ENCODE measurements around the gene NUP42.
"Not testable (repeated sequence)": the region's sequence is repeated elsewhere in the genome, so short reads cannot be mapped to it uniquely, and the experiment has no call there.

Gene NUP42

DNA sequence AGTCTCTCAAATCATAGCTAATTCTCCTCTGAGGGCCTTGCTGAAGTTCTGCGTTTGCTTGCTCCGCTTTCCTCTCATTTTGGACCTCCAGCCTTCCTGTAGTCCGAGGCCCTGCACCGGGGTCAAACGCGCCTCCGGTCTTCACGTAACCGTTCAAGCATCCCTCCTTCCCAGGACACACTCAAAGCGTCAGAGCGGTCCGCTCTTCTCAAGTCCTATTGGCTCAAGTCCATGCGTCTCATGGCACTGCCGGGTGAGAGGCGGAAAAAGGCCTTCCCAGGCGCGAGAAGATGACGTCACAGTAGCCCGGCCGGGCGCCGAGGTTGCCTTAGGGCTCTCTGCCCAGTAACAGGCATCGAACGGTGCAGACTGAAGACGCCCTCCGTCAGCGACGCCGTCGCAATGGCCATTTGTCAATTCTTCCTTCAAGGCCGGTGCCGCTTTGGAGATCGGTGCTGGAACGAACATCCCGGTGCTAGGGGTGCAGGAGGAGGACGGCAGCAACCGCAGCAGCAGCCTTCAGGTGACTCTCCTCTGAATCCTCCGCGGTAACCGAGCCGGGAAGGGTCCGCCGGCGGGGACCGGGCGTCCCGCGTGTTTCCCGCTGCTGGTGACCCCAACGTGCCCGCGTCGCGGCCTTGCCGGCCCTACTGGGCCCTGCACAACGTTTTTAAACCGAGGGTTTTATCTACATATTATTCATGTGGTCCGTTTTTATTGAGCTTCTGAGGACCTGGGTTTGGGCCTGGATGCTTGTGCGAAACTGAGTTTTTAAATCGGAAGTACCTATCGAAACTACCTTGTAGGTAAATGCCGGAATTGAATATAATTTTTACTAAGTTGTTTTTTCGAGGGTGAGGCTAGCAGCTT lies at the start of gene NUP42:
Gene NUP42, plus strand, starts transcription at position 365 of the 870 bp plus-strand sequence. Its CDS starts 38 bp downstream, at position 403.
- DNase-seq, result peak; percentile 93

GRCh38 chr7:23133797-23134196 lies 48.1 kb upstream of the NUP42 start:
- DNase-seq, result no peak

GRCh38 chr7:23135755-23136154 lies 46.1 kb upstream of the NUP42 start:
- no peak for DNase-seq

GRCh38 chr7:23136216-23136615 lies 45.6 kb upstream of the NUP42 start:
- DNase-seq, result no peak

DNA sequence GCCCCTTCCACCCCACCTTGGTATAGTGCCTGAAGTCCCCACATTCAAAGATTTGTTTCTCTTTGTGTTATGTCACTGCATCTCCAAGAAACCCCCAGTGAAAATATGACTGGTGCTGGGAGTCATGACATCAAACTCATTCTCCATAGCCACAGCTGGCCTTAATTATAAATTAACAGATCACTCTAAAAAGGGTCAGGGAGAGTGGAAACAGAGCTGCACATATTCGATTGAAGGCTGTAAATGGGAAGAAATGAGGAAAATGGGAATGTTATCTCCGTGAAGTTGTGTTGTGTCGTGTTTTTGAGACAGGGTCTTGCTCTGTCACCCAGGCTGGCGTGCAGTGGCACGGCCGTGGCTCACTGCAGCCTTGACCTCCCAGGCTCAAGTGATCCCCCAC lies 24.2 kb upstream of the NUP42 start:
- no peak for DNase-seq

DNA sequence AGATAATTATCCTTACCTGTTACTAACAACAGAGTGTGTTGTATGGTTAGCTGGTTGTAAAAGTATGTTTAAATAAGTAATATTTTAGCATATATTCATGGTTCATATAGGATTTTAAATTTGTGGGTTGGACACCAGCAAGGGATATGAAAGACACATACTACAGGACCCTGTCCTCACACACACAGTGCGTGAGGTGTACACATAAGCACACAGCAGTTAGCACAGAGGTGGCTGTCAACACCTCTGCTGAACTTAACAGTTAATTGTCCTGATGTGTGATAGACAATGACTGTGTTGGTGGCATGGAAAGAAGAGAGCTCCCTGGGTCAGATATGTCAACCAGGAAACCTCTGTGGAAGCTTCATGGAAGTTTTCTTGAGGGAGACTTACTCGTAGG lies 23.3 kb upstream of the NUP42 start:
- DNase-seq, result no peak

- no peak for DNase-seq
Measured at GRCh38 chr7:23161482-23161881, 20.4 kb upstream of the NUP42 start.

GRCh38 chr7:23164846-23165245 lies 17.0 kb upstream of the NUP42 start:
- no peak for DNase-seq

GRCh38 chr7:23165316-23165715 lies 16.5 kb upstream of the NUP42 start:
- no peak for DNase-seq

DNA sequence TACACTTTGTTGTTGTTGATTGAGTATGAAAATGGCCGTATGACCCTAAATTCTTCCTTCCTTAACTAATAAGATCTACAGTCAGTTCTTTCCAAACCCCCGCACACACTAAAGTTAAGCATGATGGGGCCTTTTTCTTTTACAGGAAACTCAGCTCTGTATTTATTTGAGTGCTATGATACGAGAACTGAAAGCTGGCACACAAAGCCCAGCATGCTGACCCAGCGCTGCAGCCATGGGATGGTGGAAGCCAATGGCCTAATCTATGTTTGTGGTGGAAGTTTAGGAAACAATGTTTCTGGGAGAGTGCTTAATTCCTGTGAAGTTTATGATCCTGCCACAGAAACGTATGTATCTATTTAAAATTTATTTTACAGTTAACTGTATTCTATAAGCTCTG lies 14.2 kb upstream of the NUP42 start:
- no peak for DNase-seq

DNA sequence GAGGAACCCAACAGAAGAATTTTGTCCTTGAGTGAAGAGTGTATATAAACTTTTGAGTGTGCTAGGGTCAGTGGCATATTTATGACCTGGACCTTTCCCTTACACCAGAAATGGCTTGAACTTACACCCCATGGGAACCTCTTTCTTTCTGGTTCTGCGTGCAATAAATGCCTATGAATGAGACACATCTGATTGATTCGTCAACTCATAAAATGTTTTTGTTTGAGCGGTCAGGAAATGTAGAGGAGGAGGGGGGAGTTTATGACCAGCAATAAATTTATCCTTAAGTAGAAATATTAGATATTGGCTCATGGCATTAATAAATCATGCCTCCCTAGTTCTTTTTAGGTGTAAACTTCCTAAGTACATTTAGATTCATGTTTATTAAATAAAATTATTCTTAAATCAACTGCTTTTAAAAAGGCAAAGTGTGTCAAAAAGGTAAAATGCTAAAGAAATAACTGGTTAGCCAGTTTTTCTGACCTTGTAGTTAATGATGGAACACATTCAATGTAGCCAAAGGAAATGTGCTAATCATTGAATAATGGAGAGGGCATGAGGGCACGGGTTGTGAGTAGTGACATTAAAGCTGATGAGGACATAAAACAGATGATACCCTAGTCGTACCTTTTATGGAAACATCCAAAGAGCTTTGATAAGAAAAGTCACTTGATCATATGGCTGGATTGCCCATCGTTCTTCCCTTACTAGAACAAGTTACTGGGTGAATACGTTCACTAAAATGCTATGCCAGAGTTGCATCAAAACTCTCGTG lies 13.6 kb upstream of the NUP42 start:
- DNase-seq, result no peak

GRCh38 chr7:23175938-23176337 lies 5.9 kb upstream of the NUP42 start:
- no peak for DNase-seq

GRCh38 chr7:23183279-23184012 lies 1.6 kb downstream of the NUP42 start:
- no peak for DNase-seq

- DNase-seq, result no peak
Measured at GRCh38 chr7:23184291-23184690, 2.4 kb downstream of the NUP42 start.

DNA sequence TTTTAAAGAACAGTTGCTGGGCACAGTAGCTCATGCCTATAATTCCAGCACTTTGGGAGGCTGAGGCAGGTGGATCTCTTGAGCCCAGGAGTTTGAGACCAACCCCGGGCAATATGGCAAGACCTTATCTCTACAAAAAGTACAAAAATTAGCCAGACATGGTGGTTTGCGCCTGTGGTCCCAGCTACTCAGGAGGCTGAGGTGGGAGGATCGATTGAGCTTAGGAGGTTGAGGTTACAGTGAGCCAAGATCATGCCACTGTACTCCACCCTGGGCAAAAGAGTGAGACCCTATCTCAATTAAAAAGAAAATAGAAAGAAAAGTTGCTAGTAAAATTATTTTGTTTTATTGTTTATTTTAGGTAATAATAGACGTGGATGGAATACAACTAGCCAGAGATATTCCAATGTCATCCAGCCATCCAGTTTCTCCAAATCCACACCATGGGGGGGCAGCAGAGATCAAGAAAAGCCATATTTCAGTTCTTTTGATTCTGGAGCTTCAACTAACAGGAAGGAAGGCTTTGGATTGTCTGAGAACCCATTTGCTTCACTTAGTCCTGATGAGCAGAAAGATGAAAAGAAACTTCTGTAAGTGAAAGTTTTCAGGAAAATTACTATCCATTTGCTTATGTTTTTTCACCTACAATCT lies 3.0 kb downstream of the NUP42 start:
- DNase-seq, result no peak

- no peak for DNase-seq
Measured at GRCh38 chr7:23185980-23186379, 4.1 kb downstream of the NUP42 start.

GRCh38 chr7:23191022-23191421 lies 9.2 kb downstream of the NUP42 start:
- no peak for DNase-seq

GRCh38 chr7:23193650-23194227 lies 11.9 kb downstream of the NUP42 start:
- DNase-seq, result not testable (repeated sequence)

DNA sequence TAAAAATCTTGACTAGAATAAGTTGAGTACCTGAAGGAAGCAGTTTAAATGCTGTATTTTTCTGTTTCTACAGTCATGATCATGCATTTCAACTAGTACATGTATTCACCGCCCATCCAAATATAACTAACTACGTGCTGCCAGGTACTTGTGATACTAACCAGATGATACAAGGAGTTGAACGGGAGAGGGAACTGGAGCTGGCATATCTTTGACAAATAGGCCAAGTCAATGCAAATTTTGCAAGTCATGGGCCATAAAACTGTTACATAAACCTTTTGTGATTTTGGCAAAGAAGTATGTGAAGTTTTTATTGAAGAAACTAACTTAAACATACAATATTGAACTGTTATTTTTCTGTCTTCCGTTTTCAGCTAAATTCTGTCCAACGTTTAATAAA lies 14.5 kb downstream of the NUP42 start:
- DNase-seq, result no peak

DNA sequence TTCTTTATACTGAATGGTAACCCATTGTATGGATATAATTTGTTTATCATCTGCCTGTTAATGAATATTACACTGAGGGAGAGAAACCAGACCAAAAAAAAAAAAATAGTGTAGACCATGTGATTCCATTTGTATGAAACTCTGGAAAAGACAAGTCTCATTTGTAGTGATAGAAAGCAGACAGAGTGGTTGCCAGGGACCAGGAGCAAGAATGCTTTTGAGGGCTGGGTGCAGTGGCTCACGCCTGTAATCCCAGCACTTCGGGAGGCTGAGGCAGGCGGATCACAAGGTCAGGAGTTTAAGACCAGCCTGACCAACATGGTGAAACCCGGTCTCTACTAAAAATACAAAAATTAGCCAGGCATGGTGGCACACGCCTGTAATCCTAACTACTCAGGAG lies 15.9 kb downstream of the NUP42 start:
- not testable (repeated sequence) for DNase-seq

- DNase-seq, result no peak
Measured at GRCh38 chr7:23200331-23200730, 18.5 kb downstream of the NUP42 start.

- no peak for DNase-seq
Measured at GRCh38 chr7:23204241-23204640, 22.4 kb downstream of the NUP42 start.

DNA sequence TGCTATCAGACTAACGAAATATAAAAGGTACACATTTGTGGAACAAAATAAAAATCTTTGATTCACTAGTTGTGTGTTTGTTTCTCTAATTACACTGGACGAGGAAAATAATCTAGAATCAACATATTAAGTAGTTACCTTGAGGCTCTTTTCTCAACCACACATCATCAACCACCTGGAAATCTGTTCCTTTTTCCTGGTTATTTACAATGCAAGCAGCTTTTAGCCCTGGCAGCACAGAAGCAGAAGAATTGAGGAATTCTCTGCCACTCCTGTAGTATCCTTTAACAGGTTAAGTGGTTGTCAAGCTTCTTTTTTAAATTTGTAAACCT lies 23.7 kb downstream of the NUP42 start:
- DNase-seq, result no peak

All from activated gamma-delta T cell treated with Interleukin-2 at 50 U/mL for 16 hours (primary cell).